ENCODE results near the gene NUBPL.

DNA sequence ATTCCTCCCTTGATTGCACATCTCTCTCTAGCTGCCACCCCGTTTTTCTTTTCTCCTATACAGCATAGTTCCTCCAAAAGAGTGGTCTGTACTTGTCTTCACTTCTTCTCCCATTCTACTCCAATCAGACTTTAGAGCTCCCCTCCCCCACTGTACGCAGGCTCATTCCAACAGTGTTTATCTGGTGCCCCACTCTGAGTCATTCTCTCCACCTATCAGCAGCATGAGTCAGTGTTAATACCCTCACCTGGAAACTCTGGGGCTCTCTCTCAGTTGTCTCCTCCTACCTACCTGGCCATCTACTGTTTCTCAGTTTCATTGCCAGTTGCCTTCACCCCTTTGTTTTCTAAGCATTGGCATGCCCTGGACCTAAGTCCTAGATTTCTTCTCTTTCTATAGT lies 340.8 kb downstream of the NUBPL start:
- TF ChIP-seq, protein P1, sequence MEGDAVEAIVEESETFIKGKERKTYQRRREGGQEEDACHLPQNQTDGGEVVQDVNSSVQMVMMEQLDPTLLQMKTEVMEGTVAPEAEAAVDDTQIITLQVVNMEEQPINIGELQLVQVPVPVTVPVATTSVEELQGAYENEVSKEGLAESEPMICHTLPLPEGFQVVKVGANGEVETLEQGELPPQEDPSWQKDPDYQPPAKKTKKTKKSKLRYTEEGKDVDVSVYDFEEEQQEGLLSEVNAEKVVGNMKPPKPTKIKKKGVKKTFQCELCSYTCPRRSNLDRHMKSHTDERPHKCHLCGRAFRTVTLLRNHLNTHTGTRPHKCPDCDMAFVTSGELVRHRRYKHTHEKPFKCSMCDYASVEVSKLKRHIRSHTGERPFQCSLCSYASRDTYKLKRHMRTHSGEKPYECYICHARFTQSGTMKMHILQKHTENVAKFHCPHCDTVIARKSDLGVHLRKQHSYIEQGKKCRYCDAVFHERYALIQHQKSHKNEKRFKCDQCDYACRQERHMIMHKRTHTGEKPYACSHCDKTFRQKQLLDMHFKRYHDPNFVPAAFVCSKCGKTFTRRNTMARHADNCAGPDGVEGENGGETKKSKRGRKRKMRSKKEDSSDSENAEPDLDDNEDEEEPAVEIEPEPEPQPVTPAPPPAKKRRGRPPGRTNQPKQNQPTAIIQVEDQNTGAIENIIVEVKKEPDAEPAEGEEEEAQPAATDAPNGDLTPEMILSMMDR (IDR thresholded peaks at IDR 0.05 in 8 of 11, conservative IDR thresholded peaks at IDR 0.05 in 3 of 11): no peak
- TF ChIP-seq POLR2A (IDR thresholded peaks at IDR 0.05): no peak
